Hepatocyte (in vitro differentiated cells): ENCODE results near the gene MSH5.

ENCODE experiments used
- EZH2phosphoT487 ChIP-seq: fragments of 200-600 bp; sonication (generic); IDR thresholded peaks from one replicate; pipeline ENCODE4 v1.6.1; 2018; ENCODE audit warnings: antibody characterized with exemption, mild to moderate bottlenecking, low read depth, moderate library complexity; ENCODE audit not compliant: unreplicated experiment, severe bottlenecking
- TF ChIP-seq, protein P1 (sequence below): fragments of 200-600 bp; sonication (generic); IDR thresholded peaks from 2 replicates; pipeline ENCODE4 v1.5.1; 2016; ENCODE audit warnings: antibody characterized with exemption, mild to moderate bottlenecking; ENCODE audit not compliant: poor library complexity

DNA sequence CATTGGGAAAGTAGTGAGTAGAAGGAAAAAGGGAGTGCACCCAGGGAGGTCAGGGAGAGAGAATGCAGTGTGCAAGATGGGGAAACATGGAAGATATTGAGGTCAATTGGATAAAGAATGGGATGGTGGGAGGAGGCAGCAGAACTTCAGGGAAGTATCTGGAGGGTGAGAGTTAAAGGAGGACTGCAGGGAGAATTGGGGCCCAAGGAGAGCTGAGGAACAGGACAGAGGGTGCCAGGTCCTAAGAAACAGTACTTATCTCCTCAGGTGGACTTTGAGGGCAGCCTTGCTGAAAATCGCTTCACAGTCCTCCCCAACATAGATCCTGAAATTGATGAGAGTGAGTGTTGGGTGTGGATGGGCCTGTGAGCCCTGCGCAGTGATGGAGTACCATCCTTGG, 18.5 kb downstream of the MSH5 start:
- TF ChIP-seq, protein P1, sequence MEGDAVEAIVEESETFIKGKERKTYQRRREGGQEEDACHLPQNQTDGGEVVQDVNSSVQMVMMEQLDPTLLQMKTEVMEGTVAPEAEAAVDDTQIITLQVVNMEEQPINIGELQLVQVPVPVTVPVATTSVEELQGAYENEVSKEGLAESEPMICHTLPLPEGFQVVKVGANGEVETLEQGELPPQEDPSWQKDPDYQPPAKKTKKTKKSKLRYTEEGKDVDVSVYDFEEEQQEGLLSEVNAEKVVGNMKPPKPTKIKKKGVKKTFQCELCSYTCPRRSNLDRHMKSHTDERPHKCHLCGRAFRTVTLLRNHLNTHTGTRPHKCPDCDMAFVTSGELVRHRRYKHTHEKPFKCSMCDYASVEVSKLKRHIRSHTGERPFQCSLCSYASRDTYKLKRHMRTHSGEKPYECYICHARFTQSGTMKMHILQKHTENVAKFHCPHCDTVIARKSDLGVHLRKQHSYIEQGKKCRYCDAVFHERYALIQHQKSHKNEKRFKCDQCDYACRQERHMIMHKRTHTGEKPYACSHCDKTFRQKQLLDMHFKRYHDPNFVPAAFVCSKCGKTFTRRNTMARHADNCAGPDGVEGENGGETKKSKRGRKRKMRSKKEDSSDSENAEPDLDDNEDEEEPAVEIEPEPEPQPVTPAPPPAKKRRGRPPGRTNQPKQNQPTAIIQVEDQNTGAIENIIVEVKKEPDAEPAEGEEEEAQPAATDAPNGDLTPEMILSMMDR = no peak
- no peak for TF ChIP-seq EZH2phosphoT487
